ENCODE measurements around the gene S1PR4.

DNA sequence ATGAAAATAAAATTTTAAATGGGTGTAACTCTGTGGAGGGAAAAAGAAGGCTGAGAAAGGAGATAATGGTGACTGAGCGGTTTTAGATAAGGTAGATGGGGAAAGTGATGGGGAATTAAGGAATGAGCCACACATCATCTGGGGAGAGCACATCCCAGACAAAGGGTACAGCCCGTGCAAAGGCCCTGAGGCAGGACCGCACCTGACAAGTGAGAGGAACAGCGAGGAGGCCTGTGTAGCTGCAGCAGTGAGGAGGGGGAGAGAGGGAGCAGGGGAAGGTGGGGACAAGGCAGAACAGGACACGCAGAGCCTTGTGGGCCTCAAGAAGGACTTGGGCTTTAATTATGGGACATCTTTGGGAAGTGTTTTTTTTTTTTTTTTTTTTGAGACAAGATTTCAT is 44.1 kb downstream of the S1PR4 start:
- TF ChIP-seq EZH2phosphoT487 (IDR thresholded peaks at IDR 0.05; ENCODE audit: insufficient read depth, low read depth) (no peak), EZH2 (IDR thresholded peaks at IDR 0.05; ENCODE audit: insufficient read depth, poor library complexity, severe bottlenecking) (no peak)
